SK-N-SH (cell line): Measurements from ENCODE around the gene CEBPG. TPM values are rescaled to one million over a fixed set of nuclear protein-coding genes. Genes with fewer than 3 reads are reported as not detected.

Source experiments
- CTCF ChIA-PET: fragments of 300-600, 350-600 bp; formaldehyde crosslinking; extraction: SDS; loops from one replicate; lab custom pipeline; 2021; lab: Yijun Ruan, JAX
- POLR2A ChIA-PET: fragments of 350-600 bp; sonication (Branson Sonifier 250); formaldehyde crosslinking; extraction: SDS; loops from one replicate; lab custom pipeline; 2020; ENCODE audit warnings: antibody characterized with exemption, inconsistent platforms; lab: Yijun Ruan, JAX
- DNase-seq: peaks from one replicate; pipeline ENCODE4 v3.0.0; 2012
- H2AFZ ChIP-seq: fragments of 200-600 bp; sonication (generic); 2 replicates; pipeline ENCODE4 v1.8.1; 2016; ENCODE audit warnings: antibody characterized with exemption, mild to moderate bottlenecking, low read depth
- H3F3A ChIP-seq: fragments of 200-600 bp; sonication (generic); replicated peaks from 2 replicates; pipeline ENCODE3; 2016; ENCODE audit warnings: antibody characterized with exemption, mild to moderate bottlenecking; ENCODE audit not compliant: insufficient read depth
- H3K27ac ChIP-seq, 2 experiments: fragments of 200-500 bp in 1 of 2; fragments of 200-600 bp in 1 of 2; sonication (Bioruptor generic) in 1 of 2; sonication (generic), shearing (Covaris generic) in 1 of 2; 2 replicates each; pipeline versions ENCODE4 v1.5.1 to v1.6.1; 2014 to 2016; ENCODE audit warnings: low read depth in 2 of 2, inconsistent platforms in 1 of 2, low read length in 1 of 2, mild to moderate bottlenecking in 1 of 2, mixed read lengths in 1 of 2
- H3K27me3 ChIP-seq: fragments of 200-600 bp; sonication (generic), shearing (Covaris generic); 2 replicates; pipeline ENCODE4 v1.6.1; 2016; ENCODE audit warnings: mixed run types; ENCODE audit not compliant: insufficient read depth
- H3K36me3 ChIP-seq, 2 experiments: fragments of 200-500 bp in 1 of 2; fragments of 200-600 bp in 1 of 2; sonication (Bioruptor generic) in 1 of 2; sonication (generic) in 1 of 2; replicated peaks in 1 of 2; 2 replicates each; pipeline versions ENCODE3 to v1.5.1; 2014 to 2016; ENCODE audit warnings: low read length in 1 of 2, mild to moderate bottlenecking in 1 of 2; ENCODE audit not compliant: insufficient read depth in 2 of 2, control insufficient read depth in 1 of 2
- H3K4me1 ChIP-seq, 2 experiments: fragments of 200-500 bp in 1 of 2; fragments of 200-600 bp in 1 of 2; sonication (Bioruptor generic) in 1 of 2; sonication (generic), shearing (Covaris generic) in 1 of 2; 2 replicates each; pipeline versions ENCODE4 v1.5.1 to v1.6.1; 2014 to 2016; ENCODE audit warnings: low read depth in 1 of 2, low read length in 1 of 2, mixed run types in 1 of 2; ENCODE audit not compliant: insufficient read depth in 2 of 2, control insufficient read depth in 1 of 2
- H3K4me2 ChIP-seq: fragments of 200-600 bp; sonication (generic), shearing (Covaris generic); 2 replicates; pipeline ENCODE4 v1.6.1; 2017; ENCODE audit warnings: mixed run types
- H3K4me3 ChIP-seq, 2 experiments: fragments of 200-500 bp in 1 of 2; fragments of 200-600 bp in 1 of 2; sonication (Bioruptor generic) in 1 of 2; sonication (generic), shearing (Covaris generic) in 1 of 2; 2 replicates each; pipeline versions ENCODE4 v1.5.1 to v1.8.1; 2014 to 2016; ENCODE audit warnings: low read depth in 2 of 2, inconsistent platforms in 1 of 2, low read length in 1 of 2, mild to moderate bottlenecking in 1 of 2, mixed read lengths in 1 of 2, moderate library complexity in 1 of 2
- H3K79me2 ChIP-seq: fragments of 200-600 bp; sonication (generic); 2 replicates; pipeline ENCODE4 v1.8.1; 2017; ENCODE audit warnings: mild to moderate bottlenecking; ENCODE audit not compliant: insufficient read depth
- H3K9ac ChIP-seq: fragments of 200-600 bp; sonication (generic); 2 replicates; pipeline ENCODE4 v1.6.1; 2017; ENCODE audit warnings: mixed run types
- H3K9me2 ChIP-seq: fragments of 200-600 bp; sonication (generic); 2 replicates; pipeline ENCODE4 v1.6.1; 2017; ENCODE audit warnings: mixed run types
- H3K9me3 ChIP-seq: fragments of 200-600 bp; sonication (generic); 2 replicates; pipeline ENCODE4 v1.6.1; 2017; ENCODE audit warnings: mixed run types, mild to moderate bottlenecking, moderate library complexity
- H4K20me1 ChIP-seq: fragments of 200-600 bp; sonication (generic); 2 replicates; pipeline ENCODE4 v1.6.1; 2017; ENCODE audit warnings: mild to moderate bottlenecking, mixed run types; ENCODE audit not compliant: insufficient read depth
- EP300 ChIP-seq, 2 experiments: IDR thresholded peaks; 2 replicates each; pipeline versions ENCODE4 v1.4.0 to v1.6.1; 2012; ENCODE audit warnings: borderline replicate concordance in 1 of 2, low read depth in 1 of 2, low read length in 1 of 2
- EZH2phosphoT487 ChIP-seq: fragments of 200-600 bp; sonication (generic); IDR thresholded peaks from 2 replicates; pipeline ENCODE4 v1.6.1; 2017; ENCODE audit warnings: low read depth, mixed run types, mild to moderate bottlenecking, antibody characterized with exemption, moderate library complexity, borderline replicate concordance
- FOXJ3 ChIP-seq: sonication (generic); formaldehyde crosslinking; IDR thresholded peaks from 2 replicates; pipeline ENCODE4 v1.5.1; 2020; ENCODE audit warnings: mild to moderate bottlenecking, missing genetic modification reagents
- FOXM1 ChIP-seq: IDR thresholded peaks from 2 replicates; pipeline ENCODE4 v1.4.0; 2012; ENCODE audit warnings: low read depth, mild to moderate bottlenecking
- GATA2 ChIP-seq: sonication (generic); formaldehyde crosslinking; IDR thresholded peaks from 2 replicates; pipeline ENCODE4 v1.5.0; 2020; ENCODE audit warnings: mild to moderate bottlenecking, missing genetic modification reagents
- JUND ChIP-seq: IDR thresholded peaks from 2 replicates; pipeline ENCODE4 v1.4.0; 2012
- MEF2A ChIP-seq: IDR thresholded peaks from 2 replicates; pipeline ENCODE4 v1.4.0; 2012; ENCODE audit warnings: low read depth, borderline replicate concordance
- MXI1 ChIP-seq: IDR thresholded peaks from 2 replicates; pipeline ENCODE4 v1.6.1; 2012; ENCODE audit warnings: mild to moderate bottlenecking, low read depth, low read length, improper control_type of control experiment
- NFIC ChIP-seq: IDR thresholded peaks from 2 replicates; pipeline ENCODE4 v1.4.0; 2012; ENCODE audit warnings: borderline replicate concordance
- NRF1 ChIP-seq: IDR thresholded peaks from 2 replicates; pipeline ENCODE4 v1.6.1; 2012; ENCODE audit warnings: low read depth, mild to moderate bottlenecking, low read length
- POLR2AphosphoS5 ChIP-seq: IDR thresholded peaks from 2 replicates; pipeline ENCODE4 v1.6.1; 2012; ENCODE audit warnings: low read depth, low read length
- RCOR1 ChIP-seq: fragments of 150-350 bp; IDR thresholded peaks from 2 replicates; pipeline ENCODE4 v1.6.1; 2017; ENCODE audit warnings: antibody characterized with exemption, low read length
- RFX5 ChIP-seq: IDR thresholded peaks from 2 replicates; pipeline ENCODE4 v1.6.1; 2012; ENCODE audit warnings: mild to moderate bottlenecking, improper control_type of control experiment, low read length
- SIN3A ChIP-seq: IDR thresholded peaks from 2 replicates; pipeline ENCODE4 v1.6.1; 2012; ENCODE audit warnings: low read depth, mild to moderate bottlenecking, low read length, moderate library complexity, borderline replicate concordance
- SMC3 ChIP-seq: IDR thresholded peaks from 2 replicates; pipeline ENCODE4 v1.6.1; 2012; ENCODE audit warnings: low read depth, low read length, improper control_type of control experiment
- TAF1 ChIP-seq: IDR thresholded peaks from 2 replicates; pipeline ENCODE4 v1.6.1; 2012; ENCODE audit warnings: low read depth, mild to moderate bottlenecking, low read length, moderate library complexity, borderline replicate concordance
- TCF12 ChIP-seq: IDR thresholded peaks from 2 replicates; pipeline ENCODE4 v1.4.0; 2012
- TEAD4 ChIP-seq: IDR thresholded peaks from 2 replicates; pipeline ENCODE4 v1.4.0; 2012; ENCODE audit warnings: mild to moderate bottlenecking, borderline replicate concordance; ENCODE audit not compliant: insufficient read depth
- YY1 ChIP-seq: IDR thresholded peaks from 2 replicates; pipeline ENCODE4 v1.4.0; 2012; ENCODE audit warnings: low read depth, mild to moderate bottlenecking
- WGBS: methylation state at CpG from one replicate; pipeline ENCODE4 v1.1.6; 2017; ENCODE audit warnings: low lambda C conversion rate; 5-methylcytosine and 5-hydroxymethylcytosine counted together
- polyA plus RNA-seq, 3 experiments: library from polyadenylated mRNA; depleted of rRNA; stranded (reverse); fragments of >200 nt; gene quantifications; 2 replicates each; pipeline ENCODE4 v1.2.3, GENCODE V29; 2012
- TF ChIP-seq, protein P1 (sequence below): fragments of 200-600 bp; sonication (generic); IDR thresholded peaks from 2 replicates; pipeline ENCODE4 v1.6.1; 2017; ENCODE audit warnings: antibody characterized with exemption, mild to moderate bottlenecking, moderate library complexity
- TF ChIP-seq, protein P2 (sequence below): IDR thresholded peaks from 2 replicates; pipeline ENCODE4 v1.4.0; 2012; ENCODE audit warnings: low read depth, borderline replicate concordance

Gene CEBPG
- polyA plus RNA-seq, 1 of the 3 experiments (the other 2 are of a cell fraction): 9.1 TPM

DNA sequence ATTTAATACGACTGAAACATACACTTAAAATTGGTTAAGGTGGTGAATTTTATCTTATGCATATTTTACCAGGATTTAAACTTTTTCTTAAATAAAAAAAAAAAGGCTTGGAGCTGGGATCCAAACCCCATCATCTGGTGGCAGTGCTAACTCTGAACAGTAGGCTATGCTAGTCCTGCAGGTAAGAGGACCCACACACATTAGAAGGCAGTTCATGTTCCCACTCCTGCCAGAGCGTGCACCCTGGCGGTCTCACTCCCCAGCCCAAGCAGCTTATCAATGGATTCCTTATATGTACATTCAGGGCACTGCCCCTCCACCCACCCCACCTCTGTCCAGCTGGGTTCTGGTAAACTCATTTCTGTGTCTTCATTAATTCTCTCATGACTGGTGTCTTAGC is 39.9 kb upstream of the CEBPG start:
- no peaks in the 10 kb centered on the region for H3K9me2 ChIP-seq
- TF ChIP-seq NRF1: no peak
- no peak for TF ChIP-seq RCOR1
- TF ChIP-seq, all 33 proteins: peak for 0
- H3K79me2 ChIP-seq: no peaks in the 10 kb centered on the region
- H3K9ac ChIP-seq: no peak overlapping the region
- H2AFZ ChIP-seq: no peak overlapping the region
- ChIA-PET POLR2A (no interaction called here), CTCF (interaction anchor here (1.5 kb wide), 1 partner anchor 31 kb away, joined by 3 read pairs; the partner anchor contains the start of gene CEBPA)
- no peak overlapping the region for H3K27ac ChIP-seq
- H3K9me3 ChIP-seq: no peaks in the 10 kb centered on the region
- DNase-seq: no peak
- H3K27me3 ChIP-seq: no peaks in the 10 kb centered on the region
- H3K36me3 ChIP-seq: no peaks in the 10 kb centered on the region
- H3K4me1 ChIP-seq: no peaks in the 10 kb centered on the region
- H3F3A ChIP-seq: no peaks in the 10 kb centered on the region
- no peak overlapping the region for H3K4me3 ChIP-seq
- no peaks in the 10 kb centered on the region for H4K20me1 ChIP-seq
- WGBS: 51% methylated on average over 3 of the region's 3 CpGs
- no peak overlapping the region for H3K4me2 ChIP-seq

GRCh38 chr19:33334271-33334670 is 39.2 kb upstream of the CEBPG start:
- WGBS: 76% methylated on average over 3 of the region's 3 CpGs
- CTCF ChIA-PET: interaction anchor here (1.5 kb wide), 1 partner anchor 32 kb away, joined by 3 read pairs; the partner anchor contains the start of gene CEBPA
- no peaks in the 10 kb centered on the region for H3K9me2 ChIP-seq
- H3F3A ChIP-seq: no peaks in the 10 kb centered on the region
- H3K9ac ChIP-seq: no peak overlapping the region
- H3K9me3 ChIP-seq: no peaks in the 10 kb centered on the region
- H3K4me2 ChIP-seq: no peak overlapping the region
- H3K79me2 ChIP-seq: no peaks in the 10 kb centered on the region
- H3K4me3 ChIP-seq: no peak overlapping the region
- H4K20me1 ChIP-seq: no peaks in the 10 kb centered on the region
- no peaks in the 10 kb centered on the region for H3K36me3 ChIP-seq
- TF ChIP-seq, protein P1, sequence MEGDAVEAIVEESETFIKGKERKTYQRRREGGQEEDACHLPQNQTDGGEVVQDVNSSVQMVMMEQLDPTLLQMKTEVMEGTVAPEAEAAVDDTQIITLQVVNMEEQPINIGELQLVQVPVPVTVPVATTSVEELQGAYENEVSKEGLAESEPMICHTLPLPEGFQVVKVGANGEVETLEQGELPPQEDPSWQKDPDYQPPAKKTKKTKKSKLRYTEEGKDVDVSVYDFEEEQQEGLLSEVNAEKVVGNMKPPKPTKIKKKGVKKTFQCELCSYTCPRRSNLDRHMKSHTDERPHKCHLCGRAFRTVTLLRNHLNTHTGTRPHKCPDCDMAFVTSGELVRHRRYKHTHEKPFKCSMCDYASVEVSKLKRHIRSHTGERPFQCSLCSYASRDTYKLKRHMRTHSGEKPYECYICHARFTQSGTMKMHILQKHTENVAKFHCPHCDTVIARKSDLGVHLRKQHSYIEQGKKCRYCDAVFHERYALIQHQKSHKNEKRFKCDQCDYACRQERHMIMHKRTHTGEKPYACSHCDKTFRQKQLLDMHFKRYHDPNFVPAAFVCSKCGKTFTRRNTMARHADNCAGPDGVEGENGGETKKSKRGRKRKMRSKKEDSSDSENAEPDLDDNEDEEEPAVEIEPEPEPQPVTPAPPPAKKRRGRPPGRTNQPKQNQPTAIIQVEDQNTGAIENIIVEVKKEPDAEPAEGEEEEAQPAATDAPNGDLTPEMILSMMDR: no peak
- TF ChIP-seq, all 33 proteins: peak for 0
- Histone ChIP-seq H3K27me3 (no peaks in the 10 kb centered on the region), H2AFZ (no peak overlapping the region), H3K27ac (no peak overlapping the region), H3K4me1 (no peaks in the 10 kb centered on the region)
- no peak for DNase-seq
- POLR2A ChIA-PET: no interaction called here

DNA sequence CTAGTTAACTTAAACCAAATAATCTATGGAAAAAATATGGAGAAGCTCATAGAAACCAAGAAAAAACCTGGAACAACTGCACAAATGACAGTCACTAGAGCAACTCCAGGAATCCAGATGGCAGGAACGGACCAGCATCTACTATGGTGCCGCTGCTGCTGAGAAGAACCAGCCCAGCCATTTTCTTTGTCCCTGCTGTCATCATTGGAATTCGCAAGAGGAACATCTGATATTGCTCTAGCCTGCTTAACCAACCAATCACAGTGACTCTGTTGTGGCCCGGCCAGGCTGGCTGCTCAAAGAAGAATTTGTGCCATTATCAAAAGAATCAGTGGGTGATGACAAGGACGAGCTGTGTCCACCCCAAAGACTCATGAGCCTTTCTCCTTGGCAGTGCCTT is 38.1 kb upstream of the CEBPG start:
- Histone ChIP-seq H3K9me3 (no peaks in the 10 kb centered on the region), H3K4me3 (no peak overlapping the region), H3K27ac (no peak overlapping the region), H3K9ac (no peak overlapping the region), H3F3A (no peaks in the 10 kb centered on the region), H3K79me2 (no peaks in the 10 kb centered on the region), H3K4me2 (no peak overlapping the region), H3K4me1 (no peaks in the 10 kb centered on the region), H3K9me2 (no peaks in the 10 kb centered on the region), H3K36me3 (no peaks in the 10 kb centered on the region), H3K27me3 (no peaks in the 10 kb centered on the region), H4K20me1 (no peaks in the 10 kb centered on the region), H2AFZ (no peak overlapping the region)
- TF ChIP-seq JUND: no peak
- no peak for TF ChIP-seq YY1
- TF ChIP-seq RCOR1: no peak
- TF ChIP-seq, protein P2, sequence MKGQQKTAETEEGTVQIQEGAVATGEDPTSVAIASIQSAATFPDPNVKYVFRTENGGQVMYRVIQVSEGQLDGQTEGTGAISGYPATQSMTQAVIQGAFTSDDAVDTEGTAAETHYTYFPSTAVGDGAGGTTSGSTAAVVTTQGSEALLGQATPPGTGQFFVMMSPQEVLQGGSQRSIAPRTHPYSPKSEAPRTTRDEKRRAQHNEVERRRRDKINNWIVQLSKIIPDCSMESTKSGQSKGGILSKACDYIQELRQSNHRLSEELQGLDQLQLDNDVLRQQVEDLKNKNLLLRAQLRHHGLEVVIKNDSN: no peak
- TF ChIP-seq RFX5: no peak
- no peak for TF ChIP-seq GATA2 (CRISPR knock-in tag)
- TF ChIP-seq EZH2phosphoT487: no peak
- no peak for TF ChIP-seq TEAD4
- TF ChIP-seq TCF12: no peak
- TF ChIP-seq NFIC: no peak
- TF ChIP-seq POLR2AphosphoS5: no peak
- no peak for TF ChIP-seq FOXM1
- TF ChIP-seq SIN3A: no peak
- TF ChIP-seq EP300 (IDR thresholded peaks at IDR 0.05; ENCODE audit: borderline replicate concordance in 1 of 2, low read depth in 1 of 2, low read length in 1 of 2): no peak
- TF ChIP-seq NRF1: no peak
- TF ChIP-seq MEF2A: no peak
- no peak for TF ChIP-seq SMC3
- no peak for TF ChIP-seq TAF1
- TF ChIP-seq MXI1: no peak
- TF ChIP-seq FOXJ3 (CRISPR knock-in tag): no peak
- POLR2A ChIA-PET: no interaction called here
- WGBS: 40% methylated on average over 5 of the region's 5 CpGs
- CTCF ChIA-PET: interaction anchor here (1.5 to 1.6 kb wide), 2 partner anchors 33 to 72 kb away, joined by 3 to 4 read pairs; partner anchors contain the start of gene CEBPA
- no peak for DNase-seq
